ENCODE data around the gene SAMD4A.
"Not testable (repeated sequence)": the region's sequence is repeated elsewhere in the genome, so short reads cannot be mapped to it uniquely, and the experiment has no call there.

Gene SAMD4A

GRCh38 chr14:54597795-54598443, 31.0 kb downstream of the SAMD4A start:
- DNase-seq = no peak

GRCh38 chr14:54599966-54600716, 33.2 kb downstream of the SAMD4A start:
- DNase-seq = no peak

- DNase-seq = no peak
Observed at GRCh38 chr14:54600717-54601109, 33.8 kb downstream of the SAMD4A start.

GRCh38 chr14:54603362-54603761, 36.4 kb downstream of the SAMD4A start:
- DNase-seq = no peak

- peak; percentile 36 for DNase-seq
Observed at GRCh38 chr14:54606178-54606577, 39.2 kb downstream of the SAMD4A start.

GRCh38 chr14:54606631-54607133, 39.8 kb downstream of the SAMD4A start:
- no peak for DNase-seq

- no peak for DNase-seq
Observed at GRCh38 chr14:54609576-54609975, 42.6 kb downstream of the SAMD4A start.

GRCh38 chr14:54610051-54610977, 43.4 kb downstream of the SAMD4A start:
- DNase-seq = no peak

- DNase-seq = no peak
Observed at GRCh38 chr14:54614296-54614695, 47.4 kb downstream of the SAMD4A start.

- no peak for DNase-seq
Observed at GRCh38 chr14:54617467-54617866, 50.5 kb downstream of the SAMD4A start.

GRCh38 chr14:54621686-54622085, 54.8 kb downstream of the SAMD4A start:
- no peak for DNase-seq

- DNase-seq = no peak
Observed at GRCh38 chr14:54622192-54622958, 55.4 kb downstream of the SAMD4A start.

- DNase-seq = no peak
Observed at GRCh38 chr14:54623279-54624004, 56.5 kb downstream of the SAMD4A start.

- not testable (repeated sequence) for DNase-seq
Observed at GRCh38 chr14:54624005-54624358, 57.1 kb downstream of the SAMD4A start.

- no peak for DNase-seq
Observed at GRCh38 chr14:54625112-54625511, 58.2 kb downstream of the SAMD4A start.

GRCh38 chr14:54627219-54627539, 60.3 kb downstream of the SAMD4A start:
- DNase-seq = no peak

GRCh38 chr14:54627540-54628363, 60.8 kb downstream of the SAMD4A start:
- DNase-seq = peak; percentile 85

GRCh38 chr14:54629183-54629582, 62.3 kb downstream of the SAMD4A start:
- DNase-seq = no peak

GRCh38 chr14:54629635-54630360, 62.9 kb downstream of the SAMD4A start:
- DNase-seq = no peak

- DNase-seq = no peak
Observed at GRCh38 chr14:54631016-54631415, 64.1 kb downstream of the SAMD4A start.
